ENCODE data around the gene MASP2.

- TF ChIP-seq CTBP1 (IDR thresholded peaks at IDR 0.05; ENCODE audit: borderline replicate concordance) (no peak), FOXA1 (IDR thresholded peaks at IDR 0.05) (no peak), SUZ12 (IDR thresholded peaks at IDR 0.05) (no peak), TARDBP (IDR thresholded peaks at IDR 0.05) (no peak), SP1 (IDR thresholded peaks at IDR 0.05) (no peak), FOXK2 (IDR thresholded peaks at IDR 0.05) (no peak)
Measured at GRCh38 chr1:11080931-11081330, 33.9 kb upstream of the MASP2 start.

Measured in HEK293T (cell line).